Heart left ventricle (tissue), 13 donors: Measurements from ENCODE around the gene SLC37A1.

Experiments
- CTCF ChIP-seq, 12 donors: fragments of 200-600 bp; sonication (generic) in 4 of 12; IDR thresholded peaks; one replicate each; pipeline versions ENCODE4 v1.5.0 to v1.8.0; 2018 to 2022; ENCODE audit warnings: antibody characterized with exemption in 12 of 12, mild to moderate bottlenecking in 5 of 12
- POLR2A ChIP-seq, 2 donors: fragments of 450-650 bp; IDR thresholded peaks; one replicate each; pipeline ENCODE4 v1.6.1; 2017; ENCODE audit warnings: antibody characterized with exemption in 2 of 2, mild to moderate bottlenecking in 2 of 2, moderate library complexity in 2 of 2
- donor health status: ischemic (EF 13 %, LVEDD 7.1; RV severe dilation, severe dysfunction).
- donor health status: DM: no; HTN: yes; CAD: no.
- donor health status: DM: no; HTN: no; CAD: no.
- donor health status: ischemic (EF 25% LVEDD 6.9; RV normal size, moderate dysfunction).
- donor health status: ischemic (EF 25% LVEDD 5.7; RV mildly dilated, moderate dysfunction).
- donor health status: ischemic (EF 35%, LVEDD 5.7; RV mildly dilated, moderate dysfunction).
- donor health status: nonischemic (EF 11% LVEDD 7.7; RV severe dilation, severe dysfunction).
- donor health status: DM: yes; HTN: yes; CAD: no.
- donor health status: PGD.
- donor health status: ischemic (EF 29% LVEDD 5.4; RV normal size, mild dysfunction).
- donor health status: nonischemic (EF 23%, LVEDD 6.1; RV moderate dilation, normal function).

DNA sequence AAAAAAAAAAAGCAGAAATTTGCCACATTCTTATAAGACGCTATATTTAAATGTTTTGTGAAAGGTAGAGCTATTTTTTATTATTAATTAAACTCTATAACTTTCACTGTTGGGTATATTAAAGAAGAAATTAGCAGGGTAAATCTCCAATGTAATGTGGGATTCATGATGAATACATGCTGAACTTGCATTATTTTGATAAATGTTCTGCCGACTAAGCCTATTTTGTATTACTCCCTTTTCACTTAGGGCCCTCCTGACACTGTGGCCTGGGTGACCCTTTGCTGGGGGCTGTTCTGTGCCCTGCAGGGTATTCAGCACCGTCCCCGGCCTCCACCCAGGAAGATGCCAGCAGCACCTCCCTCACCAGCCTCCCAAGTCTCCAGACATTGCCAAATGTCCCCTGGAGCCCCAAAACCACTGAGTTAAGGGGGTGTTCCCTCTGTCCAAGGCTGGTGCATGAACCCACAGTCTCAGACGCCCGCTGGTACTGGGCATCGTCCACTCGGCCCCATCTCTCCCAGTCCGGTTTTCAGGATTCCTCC, 40.1 kb upstream of the SLC37A1 start:
- TF ChIP-seq CTCF (IDR thresholded peaks at IDR 0.05) (no peak), POLR2A (IDR thresholded peaks at IDR 0.05) (no peak)
